Measurements from ENCODE around the gene PNPLA5.

Gene PNPLA5

GRCh38 chr22:43854121-43854785 lies 37.6 kb downstream of the PNPLA5 start:
- CTCF ChIA-PET: interaction anchor here (1.5 to 1.6 kb wide), 2 partner anchors 27 to 31 kb away, joined by 3 to 4 read pairs; no protein-coding TSS in a partner anchor
- POLR2A ChIA-PET: no interaction called here
- no peak for DNase-seq (ENCODE audit: extremely low spot score)
- TF ChIP-seq CTCF (IDR thresholded peaks at IDR 0.05; ENCODE audit: control extremely low read depth, extremely low read depth, low read depth, missing control alignments): no peak

- no peak for TF ChIP-seq CTCF (IDR thresholded peaks at IDR 0.05; ENCODE audit: control extremely low read depth, extremely low read depth, low read depth, missing control alignments)
- POLR2A ChIA-PET: no interaction called here
- CTCF ChIA-PET: interaction anchor here (1.4 to 1.6 kb wide), 3 partner anchors 26 to 31 kb away, joined by 3 to 5 read pairs (median 4); no protein-coding TSS in a partner anchor
- DNase-seq (ENCODE audit: extremely low spot score): no peak
These were observed 38.4 kb downstream of the PNPLA5 start for GRCh38 chr22:43853328-43853931.

GRCh38 chr22:43852573-43853327 lies 39.1 kb downstream of the PNPLA5 start:
- TF ChIP-seq CTCF (IDR thresholded peaks at IDR 0.05; ENCODE audit: control extremely low read depth, extremely low read depth, low read depth, missing control alignments): no peak
- no peak for DNase-seq (ENCODE audit: extremely low spot score)
- ChIA-PET CTCF (interaction anchor here (1.0 to 1.6 kb wide), 5 partner anchors 24 to 32 kb away, joined by 3 to 5 read pairs (median 4); no protein-coding TSS in a partner anchor), POLR2A (no interaction called here)

GRCh38 chr22:43851979-43852307 lies 39.9 kb downstream of the PNPLA5 start:
- no peak for DNase-seq (ENCODE audit: extremely low spot score)
- ChIA-PET POLR2A (no interaction called here), CTCF (interaction anchor here (1.0 to 1.3 kb wide), 2 partner anchors 25 to 33 kb away, joined by 3 to 4 read pairs; no protein-coding TSS in a partner anchor)
- TF ChIP-seq CTCF (IDR thresholded peaks at IDR 0.05; ENCODE audit: control extremely low read depth, extremely low read depth, low read depth, missing control alignments): no peak

GRCh38 chr22:43851058-43851978 lies 40.5 kb downstream of the PNPLA5 start:
- ChIA-PET CTCF (interaction anchor here (0.6 to 1.3 kb wide), 3 partner anchors 25 to 34 kb away, joined by 3 to 4 read pairs (median 3); no protein-coding TSS in a partner anchor), POLR2A (no interaction called here)
- TF ChIP-seq CTCF (IDR thresholded peaks at IDR 0.05; ENCODE audit: control extremely low read depth, extremely low read depth, low read depth, missing control alignments): no peak
- no peak for DNase-seq (ENCODE audit: extremely low spot score)
